HG02885 (cell line): Measurements from ENCODE around the gene TFF1.

Source experiments
- ATAC-seq: cut with Tn5 transposase; IDR thresholded peaks from one replicate; pipeline ENCODE4 v1.9.1; 2021; ENCODE audit warnings: mild to moderate bottlenecking; ENCODE audit not compliant: unreplicated experiment, poor library complexity

The TFF1 gene

DNA sequence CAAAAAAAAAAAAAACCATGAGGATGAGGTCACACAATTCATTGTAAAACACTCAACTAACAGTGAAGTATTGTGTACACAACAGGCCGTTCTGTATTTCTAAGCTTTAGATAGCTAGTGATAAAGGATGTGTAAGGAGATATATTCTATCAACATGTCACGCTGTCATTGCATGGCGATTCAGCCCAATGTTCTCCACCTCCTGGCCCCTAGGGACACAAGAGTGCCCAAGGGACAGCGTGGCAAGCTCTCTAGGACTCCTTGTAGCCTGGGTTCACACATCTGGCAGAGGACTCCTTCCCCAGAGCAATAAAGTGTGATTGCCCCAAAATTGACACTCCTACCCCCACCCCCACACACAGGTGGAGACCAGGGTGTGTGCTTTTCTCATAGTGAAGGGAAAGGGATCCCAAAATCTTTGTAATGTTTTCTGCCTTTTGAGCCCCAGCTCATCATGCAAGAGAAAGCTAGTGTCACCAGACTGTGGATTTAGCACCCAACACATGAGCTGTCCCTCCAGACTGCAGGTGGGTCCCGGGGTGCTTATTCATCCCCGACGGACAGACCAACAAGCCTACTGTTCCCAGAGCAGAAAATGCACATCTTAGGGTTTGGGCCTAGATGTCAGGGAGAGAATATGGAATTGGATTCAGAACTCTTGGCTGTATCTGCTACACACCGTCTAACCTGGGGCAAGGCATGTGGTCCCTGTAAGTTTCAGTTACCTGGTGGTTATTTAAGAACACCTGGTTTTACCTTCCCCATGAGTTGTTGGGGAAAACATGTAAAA, 18.0 kb upstream of the TFF1 start:
- ATAC-seq, result no peak

GRCh38 chr21:42383331-42383730, 17.0 kb upstream of the TFF1 start:
- no peak for ATAC-seq

GRCh38 chr21:42382915-42383314, 16.6 kb upstream of the TFF1 start:
- no peak for ATAC-seq

GRCh38 chr21:42381347-42381984, 15.1 kb upstream of the TFF1 start:
- no peak for ATAC-seq

GRCh38 chr21:42379426-42380215, 13.3 kb upstream of the TFF1 start:
- no peak for ATAC-seq

DNA sequence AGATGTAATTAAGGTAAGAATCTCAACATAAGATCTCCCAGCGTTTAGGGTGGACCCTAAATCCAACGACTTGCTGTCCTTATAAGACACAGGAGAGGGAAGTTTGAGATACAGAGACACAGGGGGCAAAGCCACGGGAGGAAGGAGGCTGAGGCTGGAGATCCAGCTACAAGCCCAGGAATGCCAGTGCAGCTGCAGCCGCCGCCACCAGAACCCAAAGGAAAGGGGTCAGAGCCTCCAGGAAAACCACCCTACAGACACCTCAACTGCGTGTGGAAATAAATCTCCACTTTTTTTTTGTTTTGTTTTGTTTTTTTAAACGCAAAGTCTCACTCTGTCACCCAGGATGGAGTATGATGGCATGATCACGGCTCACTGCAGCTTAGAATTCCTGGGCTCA, 12.1 kb upstream of the TFF1 start:
- no peak for ATAC-seq

GRCh38 chr21:42377951-42378340, 11.6 kb upstream of the TFF1 start:
- ATAC-seq, result no peak

GRCh38 chr21:42377211-42377950, 11.0 kb upstream of the TFF1 start:
- no peak for ATAC-seq

GRCh38 chr21:42376338-42376982, 10.1 kb upstream of the TFF1 start:
- ATAC-seq, result no peak

GRCh38 chr21:42375966-42376337, 9.6 kb upstream of the TFF1 start:
- ATAC-seq, result no peak

GRCh38 chr21:42375506-42375905, 9.2 kb upstream of the TFF1 start:
- no peak for ATAC-seq

DNA sequence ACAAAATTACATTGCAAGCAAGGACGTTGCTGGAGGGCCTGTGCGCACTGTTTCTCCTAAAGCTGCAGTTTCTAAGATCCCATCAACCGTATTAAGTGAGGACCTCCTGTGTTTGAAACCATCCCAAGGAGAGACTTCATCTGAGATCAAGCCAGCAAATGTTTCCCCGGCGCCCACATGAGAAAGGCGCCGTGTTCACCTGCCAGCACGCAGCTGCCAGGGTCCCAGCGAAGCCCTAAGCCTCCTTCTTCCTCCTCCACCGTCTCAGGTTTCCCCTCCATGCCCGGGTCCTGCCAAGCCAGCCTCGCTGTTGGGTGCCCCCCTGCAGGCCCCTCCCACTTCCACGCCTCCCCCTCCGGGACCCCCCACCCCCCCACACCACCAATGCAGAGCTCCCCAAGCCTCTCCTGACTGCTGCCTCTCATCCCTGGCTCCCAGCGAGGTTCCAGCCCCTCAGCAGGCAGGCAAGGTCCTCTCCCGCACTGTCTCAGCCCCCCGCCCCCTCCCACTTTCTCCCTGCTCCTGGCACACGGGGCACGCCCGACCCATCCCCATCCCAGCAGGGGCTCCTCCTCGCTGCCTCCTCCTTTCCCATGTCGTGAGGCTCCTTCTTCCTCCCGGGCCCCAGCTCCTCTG, 8.6 kb upstream of the TFF1 start:
- ATAC-seq, result no peak

- ATAC-seq, result no peak
Measured at GRCh38 chr21:42374457-42374856, 8.1 kb upstream of the TFF1 start.

DNA sequence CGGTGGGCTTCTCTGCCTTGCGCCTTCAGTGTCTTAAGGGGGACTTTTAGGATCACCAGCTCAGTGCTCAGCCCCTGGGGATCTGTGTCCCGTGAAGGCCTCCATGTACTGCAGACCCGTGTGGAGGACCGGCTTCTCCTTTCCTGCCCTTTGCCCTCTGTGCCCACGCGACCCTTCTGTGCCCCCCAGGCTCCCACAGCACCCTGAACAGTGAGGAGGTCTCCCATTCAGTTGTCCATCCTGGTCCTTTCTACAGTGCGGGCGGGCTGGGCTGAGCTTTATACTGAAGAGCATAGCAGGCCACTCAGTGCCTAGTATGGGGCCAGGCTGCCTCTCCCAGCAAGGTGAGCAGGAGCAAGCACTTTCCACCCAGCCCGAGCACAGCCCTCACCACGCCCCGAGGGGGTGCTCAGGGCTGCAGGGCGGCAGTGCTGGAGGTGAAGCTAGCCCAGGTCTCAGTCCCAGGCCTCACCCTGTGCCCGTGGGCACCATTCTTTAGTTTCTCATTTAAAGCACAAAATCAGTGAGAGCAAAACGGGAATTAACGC, 7.6 kb upstream of the TFF1 start:
- no peak for ATAC-seq

GRCh38 chr21:42373196-42373907, 7.0 kb upstream of the TFF1 start:
- no peak for ATAC-seq

- no peak for ATAC-seq
Measured at GRCh38 chr21:42370894-42371654, 4.7 kb upstream of the TFF1 start.

DNA sequence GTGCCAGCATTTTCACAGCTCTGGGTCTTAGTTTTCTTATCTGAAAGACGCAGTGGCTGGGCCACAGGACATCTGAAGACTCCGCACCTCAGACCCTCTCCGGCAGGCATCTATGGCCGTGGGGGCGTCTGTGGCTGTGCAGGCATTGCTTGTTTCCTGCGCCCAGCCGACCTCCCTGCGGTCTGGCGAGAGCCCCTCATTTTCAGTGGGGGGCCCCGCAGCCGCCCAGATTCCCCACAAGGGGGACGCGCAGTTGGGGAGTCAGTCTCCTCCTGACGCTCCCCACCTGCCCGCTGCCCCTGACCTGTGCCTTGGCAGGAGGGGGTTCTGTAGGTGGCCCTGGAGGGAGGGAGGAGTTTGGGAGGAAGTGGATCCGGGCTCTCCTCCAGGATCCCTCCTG, 3.5 kb upstream of the TFF1 start:
- no peak for ATAC-seq
